ENCODE data around the gene ACAD9.

The ACAD9 gene

GRCh38 chr3:128942161-128942952 is 62.9 kb downstream of the ACAD9 start:
- DNase-seq: peak; percentile 90

GRCh38 chr3:128945041-128945877 is 65.8 kb downstream of the ACAD9 start:
- no peak for DNase-seq

DNA sequence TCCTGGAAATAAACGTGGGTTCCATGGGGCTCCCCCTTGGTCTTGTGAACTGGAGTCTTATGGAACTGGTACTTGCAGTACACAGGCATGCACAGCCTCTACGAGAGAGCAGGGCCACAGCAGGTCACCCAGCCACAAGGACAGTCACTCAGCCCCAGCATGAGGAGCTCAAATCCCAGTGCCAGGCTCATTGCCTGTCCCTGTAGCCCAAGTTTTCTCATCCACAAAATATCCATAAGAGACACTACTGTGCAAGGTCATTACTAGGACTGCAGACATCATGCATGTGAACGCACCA is 66.4 kb downstream of the ACAD9 start:
- DNase-seq: no peak

DNA sequence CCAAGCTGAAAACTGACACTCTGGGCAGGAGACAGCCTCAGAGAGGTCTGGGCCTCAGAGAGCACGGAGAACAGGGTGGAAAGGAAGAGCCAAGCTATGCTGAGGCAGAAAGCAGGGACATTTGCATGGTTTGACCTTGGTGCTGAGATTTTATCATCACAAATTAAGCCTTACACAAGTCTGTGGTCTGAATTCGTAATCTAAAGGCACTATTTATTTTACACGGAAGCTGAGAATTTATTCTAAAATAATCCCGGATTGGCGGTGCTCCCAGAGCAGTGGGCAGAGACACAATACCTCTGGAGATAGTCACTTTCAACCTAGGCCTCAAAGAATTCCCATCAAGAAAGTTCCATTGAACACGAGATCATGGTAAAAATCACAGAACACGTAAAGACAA is 67.0 kb downstream of the ACAD9 start:
- DNase-seq: no peak

DNA sequence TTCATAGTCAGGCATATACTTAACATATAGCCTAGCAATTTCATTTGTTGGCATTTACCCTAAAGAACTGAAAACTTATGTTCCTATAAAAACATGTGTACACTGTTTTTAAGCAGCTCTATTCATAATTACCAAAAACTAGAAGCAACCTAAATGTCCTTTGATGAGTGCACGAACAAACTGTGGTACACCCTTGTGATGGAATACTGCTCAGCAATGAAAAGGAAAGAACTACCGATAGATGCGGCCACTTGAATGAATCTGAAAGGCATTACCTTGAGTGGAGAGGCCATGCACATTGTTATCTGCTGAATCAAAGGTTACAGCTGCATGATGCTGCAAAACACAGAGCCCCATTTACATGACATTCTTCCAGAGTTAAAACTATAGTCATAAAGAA is 69.7 kb downstream of the ACAD9 start:
- no peak for DNase-seq

- DNase-seq: no peak
Observed at GRCh38 chr3:128950223-128950938, 71.0 kb downstream of the ACAD9 start.

- no peak for DNase-seq
Observed at GRCh38 chr3:128956440-128956839, 77.0 kb downstream of the ACAD9 start.

Data from islet precursor cell (in vitro differentiated cells).